Left lung (tissue), 10 donors: Measurements from ENCODE around the gene MSMO1. TPM values are rescaled to one million over a fixed set of nuclear protein-coding genes. Genes with fewer than 3 reads are reported as not detected.

ENCODE experiments used
- ATAC-seq: fragments of 200-7000 bp; cut with Tn5 transposase; one replicate; pipeline ENCODE4 v1.9.1; 2020; ENCODE audit warnings: moderate library complexity
- DNase-seq, 4 donors: peaks; one replicate each; pipeline ENCODE4 v3.0.0-alpha.2; 2013 to 2020
- H3K27ac ChIP-seq, 2 donors: fragments of 200-600 bp; sonication (generic) in 1 of 2; one replicate each; pipeline versions ENCODE4 v1.5.0 to v1.8.0; 2020 to 2021
- H3K27me3 ChIP-seq, 2 donors: fragments of 200-600 bp; sonication (generic) in 1 of 2; one replicate each; pipeline versions ENCODE4 v1.5.0 to v1.8.0; 2020 to 2021
- H3K36me3 ChIP-seq, 2 donors: fragments of 200-600 bp; sonication (generic) in 1 of 2; one replicate each; pipeline versions ENCODE4 v1.5.0 to v1.8.0; 2020 to 2021
- H3K4me1 ChIP-seq, 2 donors: fragments of 200-600 bp; one replicate each; pipeline ENCODE4 v1.8.0; 2021
- H3K4me3 ChIP-seq, 2 donors: fragments of 200-600 bp; sonication (generic) in 1 of 2; one replicate each; pipeline versions ENCODE4 v1.5.0 to v1.8.0; 2020 to 2021; ENCODE audit warnings: mild to moderate bottlenecking in 1 of 2
- H3K9me3 ChIP-seq, 2 donors: fragments of 200-600 bp; sonication (generic) in 1 of 2; one replicate each; pipeline versions ENCODE4 v1.5.0 to v1.8.0; 2020 to 2021
- intact Hi-C, 2 donors: fragments of 100-400 bp; cut with DNase I; formaldehyde crosslinking; loops; one replicate each; pipeline versions ENCODE4 v1.11.2 to v1.14.2; 2022
- polyA plus RNA-seq, 6 donors: library from polyadenylated mRNA; unstranded; fragments of 120-200 nt; gene quantifications; one replicate each; pipeline ENCODE4 v1.2.1, GENCODE V29; 2013; ENCODE audit not compliant: insufficient read length in 6 of 6
- total RNA-seq, 2 donors: library from RNA; stranded (reverse); fragmentation: NEBNext Ultra II Directional; extraction: Animal tissue kit (Norgen Biotek cat#: 25700); gene quantifications; one replicate each; pipeline ENCODE4 v1.2.1, GENCODE V29; 2021
- TF ChIP-seq, protein P1 (sequence below), 2 donors: fragments of 200-600 bp; sonication (generic) in 1 of 2; IDR thresholded peaks; one replicate each; pipeline versions ENCODE4 v1.5.0 to v1.8.0; 2021; ENCODE audit warnings: antibody characterized with exemption in 2 of 2
- donor health status: DM: no; HTN: yes; CAD: no.
- donor health status: DM: no; HTN: no; CAD: no.

MSMO1 gene
- total and polyA plus RNA-seq, 8 donors: 26.0 to 270 (median 34.4) TPM

- ATAC-seq (no peak), DNase-seq (no peak)
- Histone ChIP-seq H3K27ac (no peak overlapping the region), H3K4me3 (no peak overlapping the region), H3K36me3 (peaks cover 0 to 27% of the 10 kb centered on the region in 2 donors), H3K4me1 (no peaks in the 10 kb centered on the region), H3K27me3 (no peaks in the 10 kb centered on the region), H3K9me3 (no peaks in the 10 kb centered on the region)
- intact Hi-C loops: no loop called here
- TF ChIP-seq, protein P1, sequence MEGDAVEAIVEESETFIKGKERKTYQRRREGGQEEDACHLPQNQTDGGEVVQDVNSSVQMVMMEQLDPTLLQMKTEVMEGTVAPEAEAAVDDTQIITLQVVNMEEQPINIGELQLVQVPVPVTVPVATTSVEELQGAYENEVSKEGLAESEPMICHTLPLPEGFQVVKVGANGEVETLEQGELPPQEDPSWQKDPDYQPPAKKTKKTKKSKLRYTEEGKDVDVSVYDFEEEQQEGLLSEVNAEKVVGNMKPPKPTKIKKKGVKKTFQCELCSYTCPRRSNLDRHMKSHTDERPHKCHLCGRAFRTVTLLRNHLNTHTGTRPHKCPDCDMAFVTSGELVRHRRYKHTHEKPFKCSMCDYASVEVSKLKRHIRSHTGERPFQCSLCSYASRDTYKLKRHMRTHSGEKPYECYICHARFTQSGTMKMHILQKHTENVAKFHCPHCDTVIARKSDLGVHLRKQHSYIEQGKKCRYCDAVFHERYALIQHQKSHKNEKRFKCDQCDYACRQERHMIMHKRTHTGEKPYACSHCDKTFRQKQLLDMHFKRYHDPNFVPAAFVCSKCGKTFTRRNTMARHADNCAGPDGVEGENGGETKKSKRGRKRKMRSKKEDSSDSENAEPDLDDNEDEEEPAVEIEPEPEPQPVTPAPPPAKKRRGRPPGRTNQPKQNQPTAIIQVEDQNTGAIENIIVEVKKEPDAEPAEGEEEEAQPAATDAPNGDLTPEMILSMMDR (IDR thresholded peaks at IDR 0.05): no peak
Measured at GRCh38 chr4:165345666-165346417, 18.4 kb downstream of the MSMO1 start.

DNA sequence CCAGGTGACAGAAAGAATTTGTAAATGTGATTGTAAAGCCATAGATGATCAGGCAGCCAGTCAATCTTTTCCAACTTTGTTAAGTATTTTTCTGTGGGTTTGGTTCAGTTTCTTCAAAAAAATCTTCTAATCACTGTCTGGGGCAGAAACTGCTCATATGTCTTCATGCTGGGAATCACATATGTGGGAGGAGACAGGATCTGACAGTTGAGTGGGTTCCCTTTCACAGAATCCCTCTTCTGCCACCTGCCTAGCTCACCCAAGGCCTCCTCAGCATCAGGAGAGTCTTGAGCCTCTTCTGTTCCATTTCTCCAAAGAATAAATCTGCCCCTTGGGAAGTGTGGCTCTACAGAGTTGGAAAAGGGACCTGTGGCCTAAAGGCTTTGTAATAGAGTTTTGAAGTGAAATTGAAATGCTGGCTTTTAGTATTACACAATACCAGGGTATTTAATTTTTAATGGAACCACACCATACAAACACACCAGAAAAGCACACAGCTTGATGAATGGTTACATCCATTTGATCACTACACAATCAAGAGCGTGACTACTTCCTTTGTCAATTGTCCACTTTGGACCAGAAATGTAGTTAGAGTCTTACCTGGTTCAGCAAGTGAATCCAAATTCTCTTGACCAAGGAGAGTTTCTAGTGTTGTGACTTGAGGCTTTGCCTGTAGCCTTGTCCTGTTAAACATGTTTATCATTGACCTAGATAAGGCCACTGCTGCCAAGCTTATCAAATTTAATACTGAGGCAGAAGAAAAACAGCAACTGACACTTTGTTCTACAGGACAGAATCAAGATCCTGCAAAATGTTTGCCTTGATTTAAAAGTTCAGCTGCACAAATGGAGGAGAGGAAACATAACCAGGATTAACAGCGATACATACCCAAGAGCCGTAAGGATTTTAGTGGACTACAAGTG, 20.4 kb downstream of the MSMO1 start:
- DNase-seq: no peak
- H3K36me3 ChIP-seq: peaks cover 0 to 7% of the 10 kb centered on the region in 2 donors
- no peaks in the 10 kb centered on the region for H3K4me1 ChIP-seq
- intact Hi-C loops: no loop called here
- no peak overlapping the region for H3K4me3 ChIP-seq
- no peaks in the 10 kb centered on the region for H3K9me3 ChIP-seq
- no peaks in the 10 kb centered on the region for H3K27me3 ChIP-seq
- TF ChIP-seq, protein P1 (IDR thresholded peaks at IDR 0.05): no peak
- no peak overlapping the region for H3K27ac ChIP-seq
- no peak for ATAC-seq

GRCh38 chr4:165351359-165352130, 24.1 kb downstream of the MSMO1 start:
- no peaks in the 10 kb centered on the region for H3K9me3 ChIP-seq
- no peaks in the 10 kb centered on the region for H3K27me3 ChIP-seq
- TF ChIP-seq, protein P1 (IDR thresholded peaks at IDR 0.05): no peak
- H3K27ac ChIP-seq: no peak overlapping the region
- H3K4me3 ChIP-seq: no peak overlapping the region
- no peak for DNase-seq
- no peak for ATAC-seq
- H3K4me1 ChIP-seq: peaks cover 0 to 4% of the 10 kb centered on the region in 2 donors
- H3K36me3 ChIP-seq: no peaks in the 10 kb centered on the region
- intact Hi-C loops: no loop called here

DNA sequence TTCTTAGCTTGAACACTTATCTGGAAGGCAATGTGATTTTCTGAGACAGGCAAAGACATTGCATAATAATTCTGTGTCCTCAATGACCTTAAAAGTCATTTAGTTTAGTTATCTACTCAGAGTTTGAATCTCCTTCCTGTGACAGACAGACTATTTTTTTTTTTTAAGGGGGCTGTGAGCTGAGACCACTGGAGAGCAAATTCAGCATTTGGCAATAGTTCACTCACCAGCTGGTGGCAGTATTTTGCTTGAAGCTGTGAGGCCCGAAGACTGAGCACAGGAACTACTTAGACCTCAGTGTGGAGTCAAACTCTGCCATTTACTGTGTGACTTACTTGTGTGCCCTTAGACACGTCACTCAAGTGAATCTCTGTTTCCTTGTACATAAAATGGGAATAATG, 28.4 kb downstream of the MSMO1 start:
- TF ChIP-seq, protein P1 (IDR thresholded peaks at IDR 0.05): no peak
- no peak overlapping the region for H3K27ac ChIP-seq
- H3K27me3 ChIP-seq: no peaks in the 10 kb centered on the region
- peaks cover 0 to 23% of the 10 kb centered on the region in 2 donors for H3K4me1 ChIP-seq
- H3K9me3 ChIP-seq: no peaks in the 10 kb centered on the region
- no peaks in the 10 kb centered on the region for H3K36me3 ChIP-seq
- ATAC-seq (no peak), DNase-seq (peak in 2 of 4 donors; percentile 36 to 79)
- intact Hi-C loops: no loop called here
- no peak overlapping the region for H3K4me3 ChIP-seq
